ENCODE data around the gene COL23A1. TPM values are rescaled to one million over a fixed set of nuclear protein-coding genes. Genes with fewer than 3 reads are reported as not detected.

Gene COL23A1
- total RNA-seq, 1 donor from 2014 or later = 0.40 TPM

- no peak for DNase-seq (ENCODE audit: low read depth)
Observed at GRCh38 chr5:178535299-178536175, 54.7 kb downstream of the COL23A1 start.

- no peak for DNase-seq (ENCODE audit: low read depth)
Observed at GRCh38 chr5:178533136-178533535, 57.1 kb downstream of the COL23A1 start.

- DNase-seq (ENCODE audit: low read depth) = no peak
Observed at GRCh38 chr5:178532666-178533065, 57.5 kb downstream of the COL23A1 start.

DNA sequence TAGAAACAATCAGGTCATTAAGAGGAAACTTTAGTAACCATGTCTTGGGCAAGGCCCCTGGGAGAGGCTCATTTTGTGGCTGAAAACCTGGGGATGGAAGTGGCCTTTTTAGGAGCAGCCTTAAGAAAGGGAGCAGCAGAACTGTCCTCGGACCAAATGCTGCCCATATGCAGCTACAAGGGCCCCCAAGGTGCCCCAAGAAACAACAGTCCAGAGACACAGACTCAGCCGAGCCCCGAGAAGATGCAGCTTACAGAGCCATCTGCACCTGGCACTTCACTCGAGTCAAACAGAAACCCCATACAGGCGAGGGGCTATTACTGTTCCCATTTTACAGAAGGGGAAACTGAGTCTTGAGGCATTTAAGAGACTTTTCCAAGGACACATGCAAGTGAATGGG is 58.0 kb downstream of the COL23A1 start:
- no peak for DNase-seq (ENCODE audit: low read depth)

DNA sequence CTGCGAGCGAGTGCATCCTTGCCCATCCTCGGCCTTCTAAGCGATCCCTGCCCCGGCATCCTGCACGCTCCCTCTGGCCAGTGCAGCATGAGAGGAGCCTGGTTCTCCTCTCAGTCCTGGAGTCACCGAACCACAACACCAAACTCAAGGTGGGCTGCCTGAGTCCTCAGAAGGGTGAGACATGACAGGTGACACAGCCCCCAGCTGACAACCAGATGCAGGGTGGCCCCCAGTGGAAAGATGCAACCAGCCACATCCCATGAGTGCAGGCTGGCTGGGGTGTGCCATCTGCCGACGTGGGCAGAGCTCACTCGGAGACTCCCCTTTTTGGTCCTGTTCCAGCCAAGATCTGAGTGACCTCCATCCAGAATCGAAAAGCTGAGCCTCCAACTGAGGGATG is 58.4 kb downstream of the COL23A1 start:
- DNase-seq (ENCODE audit: low read depth) = no peak

DNA sequence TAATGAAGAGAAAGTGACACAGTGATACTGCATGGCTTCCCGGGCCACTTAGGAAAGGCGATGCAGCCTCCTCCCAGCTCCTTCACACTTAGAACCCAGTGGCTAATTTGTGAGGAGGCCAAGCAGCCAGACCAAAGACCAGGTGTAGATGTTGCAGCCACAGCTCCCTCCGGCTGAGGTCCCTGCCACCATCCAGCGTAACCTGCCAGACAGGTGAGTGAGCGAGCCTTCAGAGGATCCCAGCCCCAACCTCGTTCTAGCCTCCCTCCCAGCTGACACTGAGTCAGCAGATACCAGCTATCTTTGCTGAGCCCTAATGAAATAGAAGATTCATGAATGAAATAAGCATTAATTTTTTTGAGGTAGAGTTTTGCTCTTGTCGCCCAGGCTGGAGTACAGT is 59.7 kb downstream of the COL23A1 start:
- no peak for DNase-seq (ENCODE audit: low read depth)

- DNase-seq (ENCODE audit: low read depth) = no peak
Observed at GRCh38 chr5:178529080-178529479, 61.1 kb downstream of the COL23A1 start.

- no peak for DNase-seq (ENCODE audit: low read depth)
Observed at GRCh38 chr5:178527458-178528307, 62.5 kb downstream of the COL23A1 start.

GRCh38 chr5:178526773-178527457 is 63.3 kb downstream of the COL23A1 start:
- DNase-seq (ENCODE audit: low read depth) = no peak

DNA sequence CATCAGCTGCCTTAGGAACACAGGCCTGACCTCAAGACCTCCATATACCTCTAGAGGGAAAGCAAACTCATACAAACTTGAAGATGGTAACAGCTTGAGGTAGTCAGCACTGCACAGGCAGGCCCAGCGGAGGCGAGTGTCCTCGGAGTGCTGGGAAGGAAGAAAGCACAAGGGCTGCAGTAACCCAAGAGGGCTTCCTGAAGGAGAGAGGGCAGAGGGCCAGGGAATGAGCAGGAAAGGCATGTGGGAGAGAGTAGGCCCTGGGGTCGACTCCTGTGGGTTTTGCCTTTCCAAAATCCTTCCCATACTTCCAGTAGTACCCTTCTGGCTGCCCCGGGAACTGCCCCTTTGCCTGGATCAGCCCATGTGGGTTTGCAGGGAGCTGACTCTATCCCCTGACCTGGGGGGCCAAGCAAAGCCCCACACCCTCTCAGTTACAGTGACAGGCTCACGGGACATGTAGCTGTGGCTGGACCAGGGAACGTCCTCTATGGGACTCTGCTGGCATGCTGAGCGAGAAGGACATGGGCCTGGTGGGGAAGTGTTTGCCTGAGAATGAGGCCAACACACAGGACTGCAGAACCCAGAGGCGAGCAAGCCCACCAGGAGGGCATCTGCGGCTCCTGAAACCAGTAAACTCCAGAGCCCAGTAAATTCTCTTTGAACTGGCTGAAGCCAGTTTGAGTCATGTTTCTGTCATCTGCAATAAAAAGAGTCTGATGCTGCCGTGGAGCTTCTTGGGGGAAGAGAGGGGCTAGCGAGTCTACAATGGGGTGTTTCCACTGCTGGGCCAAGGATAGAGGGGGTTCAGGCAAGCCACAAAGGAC is 64.1 kb downstream of the COL23A1 start:
- DNase-seq (ENCODE audit: low read depth) = no peak

- DNase-seq (ENCODE audit: low read depth) = no peak
Observed at GRCh38 chr5:178524093-178524882, 65.9 kb downstream of the COL23A1 start.

GRCh38 chr5:178522361-178522760 is 67.8 kb downstream of the COL23A1 start:
- DNase-seq (ENCODE audit: low read depth) = no peak

DNA sequence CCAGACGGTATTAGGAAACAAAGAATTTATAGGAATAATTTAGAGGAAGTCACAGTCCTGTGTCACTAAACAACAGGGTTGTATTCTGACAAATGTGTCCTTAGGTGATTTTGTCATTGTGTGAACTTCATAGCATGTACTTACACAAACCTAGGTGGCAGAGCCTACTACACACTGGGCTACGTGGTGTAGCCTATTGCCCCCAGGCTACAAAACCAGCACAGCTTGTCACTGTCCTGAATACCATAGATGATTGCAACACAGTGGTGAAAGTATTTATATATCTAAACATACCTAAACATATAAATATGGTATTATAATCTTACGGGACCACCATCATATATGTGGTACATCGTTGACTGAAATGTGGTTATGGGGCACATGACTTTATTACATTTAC is 69.3 kb downstream of the COL23A1 start:
- DNase-seq (ENCODE audit: low read depth) = no peak

GRCh38 chr5:178519804-178520203 is 70.4 kb downstream of the COL23A1 start:
- no peak for DNase-seq (ENCODE audit: low read depth)

- DNase-seq (ENCODE audit: low read depth) = no peak
Observed at GRCh38 chr5:178519155-178519554, 71.0 kb downstream of the COL23A1 start.

DNA sequence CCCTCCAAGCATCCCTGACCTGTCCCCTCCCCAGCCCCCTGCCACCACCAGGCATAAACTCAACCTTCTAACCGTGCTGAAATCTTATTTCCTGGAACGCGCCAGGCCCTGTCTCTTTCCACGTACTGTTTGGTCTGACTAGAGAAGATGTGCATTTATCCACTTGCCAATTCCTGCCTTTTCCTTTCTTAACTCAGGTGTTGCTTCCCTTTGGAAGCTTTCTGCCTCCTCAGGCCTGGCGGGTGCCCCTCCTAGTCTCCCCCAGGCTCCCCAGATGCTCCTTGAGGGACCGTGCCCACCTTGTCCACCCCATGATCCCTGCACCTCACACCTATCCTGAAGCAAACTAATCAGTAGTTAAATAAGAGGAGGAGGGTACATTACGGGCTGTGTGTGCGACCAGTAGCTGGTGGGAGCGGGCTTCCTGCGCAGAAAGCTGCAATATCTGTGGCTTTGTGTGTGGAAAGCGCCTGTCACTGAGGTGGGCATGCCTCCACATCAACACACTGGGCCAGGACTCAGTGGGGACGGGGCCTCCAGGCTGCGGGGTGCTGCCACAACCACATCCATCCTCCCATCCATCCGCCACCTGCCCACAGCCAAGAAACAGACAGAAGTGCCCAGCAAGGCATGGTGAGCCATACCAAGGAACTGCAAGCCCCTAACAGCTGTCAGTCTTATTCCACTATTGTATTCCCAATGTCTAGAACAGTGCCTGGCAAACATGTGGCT is 73.5 kb downstream of the COL23A1 start:
- DNase-seq (ENCODE audit: low read depth) = no peak

DNA sequence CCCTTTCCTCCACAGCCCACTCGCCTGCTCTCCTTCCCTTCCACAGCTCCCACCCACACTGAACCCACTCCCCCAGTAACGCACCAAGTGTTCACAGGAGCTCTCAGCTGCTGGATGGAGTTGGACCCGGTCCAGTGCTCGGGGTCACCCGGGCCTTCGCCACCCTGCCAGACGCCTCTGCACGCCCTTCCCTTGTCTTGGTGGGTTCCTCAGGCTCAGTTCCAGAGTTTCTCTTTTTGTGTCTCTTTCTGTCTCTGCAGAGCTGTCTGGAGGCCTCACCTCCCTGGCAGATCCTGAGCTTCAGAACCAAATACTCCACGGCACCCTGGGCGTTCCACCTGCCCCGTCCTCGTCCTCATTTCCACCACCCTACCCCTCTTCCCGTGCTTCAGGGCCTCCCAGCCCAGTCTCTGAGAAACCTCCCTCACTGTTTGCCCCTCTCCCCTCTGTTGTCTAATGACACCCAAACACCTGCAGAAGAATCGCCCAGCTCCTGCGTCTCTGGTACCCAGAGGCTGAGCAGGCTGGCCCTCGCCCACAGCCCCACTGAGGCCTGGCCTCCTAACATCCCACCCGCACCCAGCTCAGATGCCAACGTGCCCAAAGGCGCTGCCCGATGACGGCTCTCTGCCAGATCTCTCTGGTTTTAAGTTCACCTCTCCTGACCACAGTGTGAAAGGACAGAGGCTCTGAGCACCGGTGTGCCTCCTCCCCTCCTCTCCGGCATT is 74.3 kb downstream of the COL23A1 start:
- no peak for DNase-seq (ENCODE audit: low read depth)

DNA sequence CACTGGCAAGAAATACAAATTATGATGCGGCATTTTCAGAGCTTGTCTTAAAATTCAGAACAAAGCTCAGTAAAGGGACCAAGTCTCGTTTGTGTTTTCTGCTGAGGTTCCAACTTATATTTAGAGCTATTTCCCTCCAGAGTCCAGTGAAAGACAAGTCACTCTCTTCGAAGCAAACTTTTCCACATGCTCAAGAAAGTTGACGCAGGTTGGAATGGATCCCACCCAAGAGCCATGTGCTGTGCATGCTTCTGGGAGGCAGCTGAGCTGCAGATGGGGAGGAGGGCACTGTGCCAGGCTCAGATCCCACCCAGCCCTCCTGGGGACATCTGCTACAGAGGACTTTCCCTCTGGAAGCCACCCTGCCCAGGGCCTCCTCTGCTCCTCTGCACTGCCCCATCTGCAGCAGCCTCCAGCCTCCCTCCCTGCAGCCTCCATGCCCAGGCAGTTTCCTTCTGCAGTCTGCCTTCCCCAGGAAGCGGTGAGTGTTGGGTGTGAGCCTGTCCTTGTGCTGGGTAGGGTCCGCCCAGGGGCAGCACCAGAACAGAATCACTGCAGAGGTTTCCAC is 75.3 kb downstream of the COL23A1 start:
- DNase-seq (ENCODE audit: low read depth) = no peak

DNA sequence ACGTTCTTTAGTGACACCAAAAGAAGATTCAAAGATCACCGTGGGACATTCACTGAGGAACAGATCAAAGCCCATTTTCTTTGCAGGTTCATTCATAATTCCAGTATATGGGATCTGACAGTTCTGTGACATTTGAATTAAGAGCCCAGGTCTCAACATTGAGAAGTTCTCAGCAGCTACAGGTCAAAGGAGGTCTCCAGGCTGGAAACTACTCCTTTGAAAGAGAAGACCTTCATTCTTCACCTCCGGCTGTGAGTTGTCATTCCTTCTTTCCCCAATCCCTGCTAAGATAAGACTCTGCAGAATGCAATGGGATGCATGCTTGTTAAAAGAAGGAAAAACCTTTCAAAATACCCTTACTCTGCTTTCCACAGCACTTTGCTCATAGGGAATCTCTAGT is 79.0 kb downstream of the COL23A1 start:
- DNase-seq (ENCODE audit: low read depth) = no peak

Data from renal cortical epithelial cell (primary cell).